GM23338 (cell line): Measurements from ENCODE around the gene GRK7. TPM values are rescaled to one million over a fixed set of nuclear protein-coding genes. Genes with fewer than 3 reads are reported as not detected.
A peak's percentile ranks its signal among the peaks of the same experiment; 100 is the strongest.

Experiments
- ATAC-seq: fragments of 200-7000 bp; cut with Tn5 transposase; 3 replicates; pipeline ENCODE4 v1.9.1; 2020
- DNase-seq: peaks from one replicate; pipeline ENCODE4 v3.0.0-alpha.2; 2015; ENCODE audit warnings: low spot score
- H2AFZ ChIP-seq: fragments of 200-600 bp; sonication (generic); 2 replicates; pipeline ENCODE4 v1.8.0; 2016; ENCODE audit warnings: antibody characterized with exemption, mild to moderate bottlenecking, moderate library complexity
- H3F3A ChIP-seq: fragments of 200-600 bp; sonication (generic); replicated peaks from 2 replicates; pipeline ENCODE4 v1.8.0; 2017; ENCODE audit warnings: antibody characterized with exemption, mixed run types, low read depth
- H3K27ac ChIP-seq: fragments of 200-600 bp; sonication (generic); 2 replicates; pipeline ENCODE4 v1.6.1; 2016; ENCODE audit warnings: low read depth
- H3K27me3 ChIP-seq: fragments of 200-600 bp; sonication (generic); 2 replicates; pipeline ENCODE4 v1.8.0; 2016; ENCODE audit warnings: mild to moderate bottlenecking, mixed run types, moderate library complexity; ENCODE audit not compliant: insufficient read depth
- H3K36me3 ChIP-seq: fragments of 200-600 bp; sonication (generic); 2 replicates; pipeline ENCODE4 v1.8.0; 2016; ENCODE audit warnings: mild to moderate bottlenecking; ENCODE audit not compliant: insufficient read depth
- H3K4me1 ChIP-seq: fragments of 200-600 bp; sonication (generic); 2 replicates; pipeline ENCODE4 v1.8.0; 2016; ENCODE audit warnings: mild to moderate bottlenecking, moderate library complexity; ENCODE audit not compliant: insufficient read depth
- H3K4me2 ChIP-seq: fragments of 200-600 bp; sonication (generic); 2 replicates; pipeline ENCODE4 v1.7.1; 2017; ENCODE audit warnings: mixed run types
- H3K4me3 ChIP-seq: fragments of 200-600 bp; sonication (generic); 2 replicates; pipeline ENCODE4 v1.6.1; 2016; ENCODE audit warnings: mixed run types
- H3K79me2 ChIP-seq: fragments of 200-600 bp; sonication (generic); replicated peaks from 2 replicates; pipeline ENCODE4 v1.8.0; 2017; ENCODE audit warnings: mild to moderate bottlenecking; ENCODE audit not compliant: insufficient read depth
- H3K9me2 ChIP-seq: fragments of 200-600 bp; sonication (generic); 2 replicates; pipeline ENCODE4 v1.8.0; 2017; ENCODE audit not compliant: insufficient read depth
- H4K20me1 ChIP-seq: fragments of 200-600 bp; sonication (generic); replicated peaks from 2 replicates; pipeline ENCODE4 v1.8.0; 2017; ENCODE audit warnings: mild to moderate bottlenecking; ENCODE audit not compliant: insufficient read depth
- H3K27ac Mint-ChIP-seq: 2 replicates; pipeline ENCODE4 v1.8.0; 2020; ENCODE audit warnings: inconsistent platforms, mild to moderate bottlenecking, moderate library complexity, mixed read lengths
- H3K27me3 Mint-ChIP-seq: 3 replicates; pipeline ENCODE4 v1.8.0; 2022; ENCODE audit warnings: low read depth, mild to moderate bottlenecking, moderate library complexity, mixed read lengths, inconsistent platforms; ENCODE audit not compliant: insufficient read depth, poor library complexity
- H3K36me3 Mint-ChIP-seq: 3 replicates; pipeline ENCODE4 v1.8.0; 2021; ENCODE audit warnings: low read depth, mild to moderate bottlenecking, inconsistent platforms, moderate library complexity, mixed read lengths
- H3K4me1 Mint-ChIP-seq: 3 replicates; pipeline ENCODE4 v1.8.0; 2020; ENCODE audit warnings: mild to moderate bottlenecking, inconsistent platforms, mixed read lengths
- H3K4me3 Mint-ChIP-seq: 3 replicates; pipeline ENCODE4 v1.8.0; 2021; ENCODE audit warnings: moderate library complexity, mild to moderate bottlenecking, inconsistent platforms, mixed read lengths
- H3K9me3 Mint-ChIP-seq: 3 replicates; pipeline ENCODE4 v1.8.0; 2020; ENCODE audit warnings: moderate library complexity, mild to moderate bottlenecking, inconsistent platforms, mixed read lengths
- CREB1 ChIP-seq: fragments of 250-450 bp; sonication (Bioruptor Pico); IDR thresholded peaks from 2 replicates; pipeline ENCODE4 v1.5.0; 2020; ENCODE audit warnings: low read depth, mild to moderate bottlenecking, moderate library complexity
- EZH2 ChIP-seq: fragments of 200-600 bp; sonication (generic); IDR thresholded peaks from one replicate; pipeline ENCODE4 v1.8.0; 2017; ENCODE audit warnings: antibody characterized with exemption, mild to moderate bottlenecking, low read depth; ENCODE audit not compliant: unreplicated experiment
- EZH2phosphoT487 ChIP-seq: fragments of 200-600 bp; sonication (generic); IDR thresholded peaks from one replicate; pipeline ENCODE4 v1.8.1; 2018; ENCODE audit warnings: antibody characterized with exemption; ENCODE audit not compliant: unreplicated experiment
- JUNB ChIP-seq: IDR thresholded peaks from one replicate; pipeline ENCODE4 v1.6.1; 2016; ENCODE audit warnings: antibody characterized with exemption; ENCODE audit not compliant: unreplicated experiment
- NANOG ChIP-seq: IDR thresholded peaks from 2 replicates; pipeline ENCODE4 v1.6.1; 2016; ENCODE audit warnings: antibody characterized with exemption, borderline replicate concordance
- POLR2AphosphoS5 ChIP-seq: IDR thresholded peaks from 2 replicates; pipeline ENCODE4 v1.6.1; 2016; ENCODE audit warnings: antibody characterized with exemption, low read depth
- STAT1 ChIP-seq: IDR thresholded peaks from one replicate; pipeline ENCODE4 v1.6.1; 2016; ENCODE audit warnings: antibody characterized with exemption; ENCODE audit not compliant: unreplicated experiment
- ZNF114 ChIP-seq: fragments of 250-450 bp; sonication (Bioruptor Pico); IDR thresholded peaks from 2 replicates; pipeline ENCODE4 v1.5.0; 2020; ENCODE audit warnings: mild to moderate bottlenecking, moderate library complexity
- ZNF331 ChIP-seq: fragments of 250-450 bp; sonication (Bioruptor Pico); IDR thresholded peaks from 2 replicates; pipeline ENCODE4 v1.5.0; 2020; ENCODE audit warnings: low read depth, mild to moderate bottlenecking, moderate library complexity
- polyA plus RNA-seq: library from polyadenylated mRNA; unstranded; fragments of >200 nt; fragmentation: Nextera tagmentation; extraction: Ambion mirVana; gene quantifications from 2 replicates; pipeline ENCODE4 v1.2.1, GENCODE V29; 2016
- total RNA-seq: library from RNA; depleted of rRNA; stranded (reverse); fragments of >200 nt; shearing (Covaris generic); gene quantifications from 2 replicates; pipeline ENCODE4 v1.2.3, GENCODE V29; 2014
- TF ChIP-seq, protein P1 (sequence below), 2 experiments: fragments of 200-600 bp in 1 of 2; sonication (generic) in 1 of 2; conservative IDR thresholded peaks; 2 replicates each; pipeline versions ENCODE4 v1.5.1 to v1.6.1; 2016 to 2017; ENCODE audit warnings: antibody characterized with exemption in 2 of 2, low read depth in 2 of 2, mild to moderate bottlenecking in 2 of 2, moderate library complexity in 1 of 2
- TF ChIP-seq, protein P2 (sequence below): fragments of 250-450 bp; sonication (Bioruptor Pico); IDR thresholded peaks from 2 replicates; pipeline ENCODE4 v1.5.0; 2020; ENCODE audit warnings: mild to moderate bottlenecking, moderate library complexity
- TF ChIP-seq, protein P3 (sequence below): IDR thresholded peaks from 2 replicates; pipeline ENCODE4 v1.6.1; 2016; ENCODE audit warnings: antibody characterized with exemption

The GRK7 gene
- total and polyA plus RNA-seq, 2 experiments from 2014 or later: not detected

DNA sequence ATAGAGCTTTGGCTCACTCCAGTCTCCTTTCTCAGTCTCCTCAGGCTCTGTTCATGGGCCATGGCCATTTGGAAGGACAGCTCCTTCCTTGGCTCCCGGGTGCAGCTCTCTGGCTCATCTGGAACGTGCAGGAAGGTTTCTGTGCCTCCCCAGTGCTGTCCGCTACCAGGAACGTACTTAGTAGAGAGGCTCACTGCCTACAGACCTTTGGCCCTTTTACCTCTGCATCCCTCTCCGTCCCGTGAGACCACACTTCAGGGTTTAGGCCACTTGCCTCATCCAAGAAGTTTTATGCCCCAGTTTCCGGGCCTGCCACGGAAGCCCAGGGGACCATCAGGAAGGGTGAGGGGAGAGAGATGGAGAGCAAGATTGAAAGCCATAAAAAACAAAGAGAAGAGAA, 20.9 kb downstream of the GRK7 start (continued):
- TF ChIP-seq CREB1 (CRISPR knock-in tag) (no peak), NANOG (no peak)
- TF ChIP-seq, protein P1, sequence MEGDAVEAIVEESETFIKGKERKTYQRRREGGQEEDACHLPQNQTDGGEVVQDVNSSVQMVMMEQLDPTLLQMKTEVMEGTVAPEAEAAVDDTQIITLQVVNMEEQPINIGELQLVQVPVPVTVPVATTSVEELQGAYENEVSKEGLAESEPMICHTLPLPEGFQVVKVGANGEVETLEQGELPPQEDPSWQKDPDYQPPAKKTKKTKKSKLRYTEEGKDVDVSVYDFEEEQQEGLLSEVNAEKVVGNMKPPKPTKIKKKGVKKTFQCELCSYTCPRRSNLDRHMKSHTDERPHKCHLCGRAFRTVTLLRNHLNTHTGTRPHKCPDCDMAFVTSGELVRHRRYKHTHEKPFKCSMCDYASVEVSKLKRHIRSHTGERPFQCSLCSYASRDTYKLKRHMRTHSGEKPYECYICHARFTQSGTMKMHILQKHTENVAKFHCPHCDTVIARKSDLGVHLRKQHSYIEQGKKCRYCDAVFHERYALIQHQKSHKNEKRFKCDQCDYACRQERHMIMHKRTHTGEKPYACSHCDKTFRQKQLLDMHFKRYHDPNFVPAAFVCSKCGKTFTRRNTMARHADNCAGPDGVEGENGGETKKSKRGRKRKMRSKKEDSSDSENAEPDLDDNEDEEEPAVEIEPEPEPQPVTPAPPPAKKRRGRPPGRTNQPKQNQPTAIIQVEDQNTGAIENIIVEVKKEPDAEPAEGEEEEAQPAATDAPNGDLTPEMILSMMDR (conservative IDR thresholded peaks at IDR 0.05; ENCODE audit: low read depth in 2 of 2): no peak

DNA sequence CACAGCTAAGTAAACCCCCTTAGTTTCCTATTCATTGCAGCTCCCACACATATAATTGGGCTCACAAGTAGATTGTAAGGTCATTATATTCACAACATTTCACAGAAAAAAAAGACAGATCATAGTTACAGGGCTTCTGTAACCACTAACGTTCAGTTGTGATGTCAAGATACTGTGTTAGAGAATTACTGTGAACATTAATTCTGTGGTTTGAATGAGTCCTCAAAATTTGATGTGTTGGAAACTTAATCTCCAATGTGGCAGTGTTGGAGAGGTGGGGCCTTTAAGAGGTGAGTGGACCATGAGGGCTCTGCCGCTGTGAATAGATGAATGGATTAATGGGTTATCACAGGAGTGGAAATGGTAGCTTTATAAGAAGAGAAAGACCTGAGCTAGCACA, 21.3 kb downstream of the GRK7 start:
- Histone ChIP-seq H3K9me2 (no peaks in the 10 kb centered on the region), H4K20me1 (no peaks in the 10 kb centered on the region)
- no peak for ATAC-seq
- TF ChIP-seq EZH2phosphoT487: no peak
- TF ChIP-seq ZNF331: no peak
- TF ChIP-seq POLR2AphosphoS5: no peak
- TF ChIP-seq, protein P2, sequence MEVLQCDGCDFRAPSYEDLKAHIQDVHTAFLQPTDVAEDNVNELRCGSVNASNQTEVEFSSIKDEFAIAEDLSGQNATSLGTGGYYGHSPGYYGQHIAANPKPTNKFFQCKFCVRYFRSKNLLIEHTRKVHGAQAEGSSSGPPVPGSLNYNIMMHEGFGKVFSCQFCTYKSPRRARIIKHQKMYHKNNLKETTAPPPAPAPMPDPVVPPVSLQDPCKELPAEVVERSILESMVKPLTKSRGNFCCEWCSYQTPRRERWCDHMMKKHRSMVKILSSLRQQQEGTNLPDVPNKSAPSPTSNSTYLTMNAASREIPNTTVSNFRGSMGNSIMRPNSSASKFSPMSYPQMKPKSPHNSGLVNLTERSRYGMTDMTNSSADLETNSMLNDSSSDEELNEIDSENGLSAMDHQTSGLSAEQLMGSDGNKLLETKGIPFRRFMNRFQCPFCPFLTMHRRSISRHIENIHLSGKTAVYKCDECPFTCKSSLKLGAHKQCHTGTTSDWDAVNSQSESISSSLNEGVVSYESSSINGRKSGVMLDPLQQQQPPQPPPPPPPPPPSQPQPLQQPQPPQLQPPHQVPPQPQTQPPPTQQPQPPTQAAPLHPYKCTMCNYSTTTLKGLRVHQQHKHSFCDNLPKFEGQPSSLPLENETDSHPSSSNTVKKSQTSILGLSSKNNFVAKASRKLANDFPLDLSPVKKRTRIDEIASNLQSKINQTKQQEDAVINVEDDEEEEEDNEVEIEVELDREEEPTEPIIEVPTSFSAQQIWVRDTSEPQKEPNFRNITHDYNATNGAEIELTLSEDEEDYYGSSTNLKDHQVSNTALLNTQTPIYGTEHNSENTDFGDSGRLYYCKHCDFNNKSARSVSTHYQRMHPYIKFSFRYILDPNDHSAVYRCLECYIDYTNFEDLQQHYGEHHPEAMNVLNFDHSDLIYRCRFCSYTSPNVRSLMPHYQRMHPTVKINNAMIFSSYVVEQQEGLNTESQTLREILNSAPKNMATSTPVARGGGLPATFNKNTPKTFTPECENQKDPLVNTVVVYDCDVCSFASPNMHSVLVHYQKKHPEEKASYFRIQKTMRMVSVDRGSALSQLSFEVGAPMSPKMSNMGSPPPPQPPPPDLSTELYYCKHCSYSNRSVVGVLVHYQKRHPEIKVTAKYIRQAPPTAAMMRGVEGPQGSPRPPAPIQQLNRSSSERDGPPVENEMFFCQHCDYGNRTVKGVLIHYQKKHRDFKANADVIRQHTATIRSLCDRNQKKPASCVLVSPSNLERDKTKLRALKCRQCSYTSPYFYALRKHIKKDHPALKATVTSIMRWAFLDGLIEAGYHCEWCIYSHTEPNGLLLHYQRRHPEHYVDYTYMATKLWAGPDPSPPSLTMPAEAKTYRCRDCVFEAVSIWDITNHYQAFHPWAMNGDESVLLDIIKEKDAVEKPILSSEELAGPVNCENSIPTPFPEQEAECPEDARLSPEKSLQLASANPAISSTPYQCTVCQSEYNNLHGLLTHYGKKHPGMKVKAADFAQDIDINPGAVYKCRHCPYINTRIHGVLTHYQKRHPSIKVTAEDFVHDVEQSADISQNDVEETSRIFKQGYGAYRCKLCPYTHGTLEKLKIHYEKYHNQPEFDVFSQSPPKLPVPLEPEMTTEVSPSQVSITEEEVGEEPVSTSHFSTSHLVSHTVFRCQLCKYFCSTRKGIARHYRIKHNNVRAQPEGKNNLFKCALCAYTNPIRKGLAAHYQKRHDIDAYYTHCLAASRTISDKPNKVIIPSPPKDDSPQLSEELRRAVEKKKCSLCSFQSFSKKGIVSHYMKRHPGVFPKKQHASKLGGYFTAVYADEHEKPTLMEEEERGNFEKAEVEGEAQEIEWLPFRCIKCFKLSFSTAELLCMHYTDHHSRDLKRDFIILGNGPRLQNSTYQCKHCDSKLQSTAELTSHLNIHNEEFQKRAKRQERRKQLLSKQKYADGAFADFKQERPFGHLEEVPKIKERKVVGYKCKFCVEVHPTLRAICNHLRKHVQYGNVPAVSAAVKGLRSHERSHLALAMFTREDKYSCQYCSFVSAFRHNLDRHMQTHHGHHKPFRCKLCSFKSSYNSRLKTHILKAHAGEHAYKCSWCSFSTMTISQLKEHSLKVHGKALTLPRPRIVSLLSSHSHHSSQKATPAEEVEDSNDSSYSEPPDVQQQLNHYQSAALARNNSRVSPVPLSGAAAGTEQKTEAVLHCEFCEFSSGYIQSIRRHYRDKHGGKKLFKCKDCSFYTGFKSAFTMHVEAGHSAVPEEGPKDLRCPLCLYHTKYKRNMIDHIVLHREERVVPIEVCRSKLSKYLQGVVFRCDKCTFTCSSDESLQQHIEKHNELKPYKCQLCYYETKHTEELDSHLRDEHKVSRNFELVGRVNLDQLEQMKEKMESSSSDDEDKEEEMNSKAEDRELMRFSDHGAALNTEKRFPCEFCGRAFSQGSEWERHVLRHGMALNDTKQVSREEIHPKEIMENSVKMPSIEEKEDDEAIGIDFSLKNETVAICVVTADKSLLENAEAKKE: no peak
- TF ChIP-seq, protein P1 (conservative IDR thresholded peaks at IDR 0.05; ENCODE audit: low read depth in 2 of 2): no peak
- TF ChIP-seq, protein P3, sequence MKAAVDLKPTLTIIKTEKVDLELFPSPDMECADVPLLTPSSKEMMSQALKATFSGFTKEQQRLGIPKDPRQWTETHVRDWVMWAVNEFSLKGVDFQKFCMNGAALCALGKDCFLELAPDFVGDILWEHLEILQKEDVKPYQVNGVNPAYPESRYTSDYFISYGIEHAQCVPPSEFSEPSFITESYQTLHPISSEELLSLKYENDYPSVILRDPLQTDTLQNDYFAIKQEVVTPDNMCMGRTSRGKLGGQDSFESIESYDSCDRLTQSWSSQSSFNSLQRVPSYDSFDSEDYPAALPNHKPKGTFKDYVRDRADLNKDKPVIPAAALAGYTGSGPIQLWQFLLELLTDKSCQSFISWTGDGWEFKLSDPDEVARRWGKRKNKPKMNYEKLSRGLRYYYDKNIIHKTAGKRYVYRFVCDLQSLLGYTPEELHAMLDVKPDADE: no peak
- TF ChIP-seq EZH2: no peak
- no peak for TF ChIP-seq JUNB
- TF ChIP-seq STAT1: no peak
- TF ChIP-seq ZNF114: no peak
- no peak for TF ChIP-seq CREB1 (CRISPR knock-in tag)
- no peak for TF ChIP-seq NANOG

More for the DNA sequence above, 21.3 kb downstream of the GRK7 start:
- Mint-ChIP-seq H3K36me3 (no peaks in the 10 kb centered on the region), H3K4me1 (no peaks in the 10 kb centered on the region), H3K27me3 (peaks cover 7% of the 10 kb centered on the region), H3K27ac (no peak overlapping the region), H3K4me3 (no peak overlapping the region), H3K9me3 (0 out of 3 replicates have a peak, but pooled peaks cover 2% of the 10 kb centered on the region)
- Histone ChIP-seq H3K36me3 (no peaks in the 10 kb centered on the region), H3F3A (no peaks in the 10 kb centered on the region), H3K4me3 (no peak overlapping the region), H3K4me1 (no peaks in the 10 kb centered on the region), H2AFZ (peak overlapping the region; percentile 47; the same call in 1 of the 2 replicates), H3K27me3 (no peaks in the 10 kb centered on the region), H3K79me2 (no peaks in the 10 kb centered on the region), H3K27ac (no peak overlapping the region), H3K4me2 (no peak overlapping the region)
- DNase-seq: no peak
